Measurements from ENCODE around the gene MBNL3. TPM values are rescaled to one million over a fixed set of nuclear protein-coding genes. Genes with fewer than 3 reads are reported as not detected.

The MBNL3 gene
- total and polyA plus RNA-seq, 9 of the 15 experiments (the other 6 are each of a cell fraction or from before 2014, with no cell fraction given) = under 0.01 to 0.25 (median 0.16) TPM

DNA sequence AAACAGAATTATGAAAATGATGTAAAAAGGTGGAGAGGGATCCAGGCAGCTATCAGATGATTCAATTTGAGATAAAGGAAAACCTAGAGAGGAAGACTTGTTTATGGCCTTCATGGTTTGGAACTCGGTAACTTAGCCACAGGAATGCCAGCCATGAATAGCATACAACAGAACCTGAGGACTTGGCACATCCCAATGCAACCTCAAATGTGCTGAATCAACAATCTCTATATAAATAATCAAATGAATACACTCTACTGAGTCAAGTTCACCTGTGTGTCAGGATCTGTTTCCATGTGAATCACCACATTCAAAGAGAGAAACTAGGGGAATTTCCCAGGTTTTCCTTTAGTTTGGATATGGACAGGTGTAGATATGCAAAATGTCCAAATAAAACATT is 86.9 kb downstream of the MBNL3 start (continued):
- TF ChIP-seq C11orf30 (IDR thresholded peaks at IDR 0.05; ENCODE audit: low read depth) = peak; percentile 16; the same call in 1 of the 2 replicates
- TF ChIP-seq HOXB6 (CRISPR knock-in tag; IDR thresholded peaks at IDR 0.05; ENCODE audit: borderline replicate concordance) = no peak
- TF ChIP-seq, protein P1, sequence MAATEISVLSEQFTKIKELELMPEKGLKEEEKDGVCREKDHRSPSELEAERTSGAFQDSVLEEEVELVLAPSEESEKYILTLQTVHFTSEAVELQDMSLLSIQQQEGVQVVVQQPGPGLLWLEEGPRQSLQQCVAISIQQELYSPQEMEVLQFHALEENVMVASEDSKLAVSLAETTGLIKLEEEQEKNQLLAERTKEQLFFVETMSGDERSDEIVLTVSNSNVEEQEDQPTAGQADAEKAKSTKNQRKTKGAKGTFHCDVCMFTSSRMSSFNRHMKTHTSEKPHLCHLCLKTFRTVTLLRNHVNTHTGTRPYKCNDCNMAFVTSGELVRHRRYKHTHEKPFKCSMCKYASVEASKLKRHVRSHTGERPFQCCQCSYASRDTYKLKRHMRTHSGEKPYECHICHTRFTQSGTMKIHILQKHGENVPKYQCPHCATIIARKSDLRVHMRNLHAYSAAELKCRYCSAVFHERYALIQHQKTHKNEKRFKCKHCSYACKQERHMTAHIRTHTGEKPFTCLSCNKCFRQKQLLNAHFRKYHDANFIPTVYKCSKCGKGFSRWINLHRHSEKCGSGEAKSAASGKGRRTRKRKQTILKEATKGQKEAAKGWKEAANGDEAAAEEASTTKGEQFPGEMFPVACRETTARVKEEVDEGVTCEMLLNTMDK (IDR thresholded peaks at IDR 0.05; ENCODE audit: borderline replicate concordance, insufficient read depth, low read depth, low read length, poor library complexity, severe bottlenecking) = no peak
- TF ChIP-seq, protein P2, sequence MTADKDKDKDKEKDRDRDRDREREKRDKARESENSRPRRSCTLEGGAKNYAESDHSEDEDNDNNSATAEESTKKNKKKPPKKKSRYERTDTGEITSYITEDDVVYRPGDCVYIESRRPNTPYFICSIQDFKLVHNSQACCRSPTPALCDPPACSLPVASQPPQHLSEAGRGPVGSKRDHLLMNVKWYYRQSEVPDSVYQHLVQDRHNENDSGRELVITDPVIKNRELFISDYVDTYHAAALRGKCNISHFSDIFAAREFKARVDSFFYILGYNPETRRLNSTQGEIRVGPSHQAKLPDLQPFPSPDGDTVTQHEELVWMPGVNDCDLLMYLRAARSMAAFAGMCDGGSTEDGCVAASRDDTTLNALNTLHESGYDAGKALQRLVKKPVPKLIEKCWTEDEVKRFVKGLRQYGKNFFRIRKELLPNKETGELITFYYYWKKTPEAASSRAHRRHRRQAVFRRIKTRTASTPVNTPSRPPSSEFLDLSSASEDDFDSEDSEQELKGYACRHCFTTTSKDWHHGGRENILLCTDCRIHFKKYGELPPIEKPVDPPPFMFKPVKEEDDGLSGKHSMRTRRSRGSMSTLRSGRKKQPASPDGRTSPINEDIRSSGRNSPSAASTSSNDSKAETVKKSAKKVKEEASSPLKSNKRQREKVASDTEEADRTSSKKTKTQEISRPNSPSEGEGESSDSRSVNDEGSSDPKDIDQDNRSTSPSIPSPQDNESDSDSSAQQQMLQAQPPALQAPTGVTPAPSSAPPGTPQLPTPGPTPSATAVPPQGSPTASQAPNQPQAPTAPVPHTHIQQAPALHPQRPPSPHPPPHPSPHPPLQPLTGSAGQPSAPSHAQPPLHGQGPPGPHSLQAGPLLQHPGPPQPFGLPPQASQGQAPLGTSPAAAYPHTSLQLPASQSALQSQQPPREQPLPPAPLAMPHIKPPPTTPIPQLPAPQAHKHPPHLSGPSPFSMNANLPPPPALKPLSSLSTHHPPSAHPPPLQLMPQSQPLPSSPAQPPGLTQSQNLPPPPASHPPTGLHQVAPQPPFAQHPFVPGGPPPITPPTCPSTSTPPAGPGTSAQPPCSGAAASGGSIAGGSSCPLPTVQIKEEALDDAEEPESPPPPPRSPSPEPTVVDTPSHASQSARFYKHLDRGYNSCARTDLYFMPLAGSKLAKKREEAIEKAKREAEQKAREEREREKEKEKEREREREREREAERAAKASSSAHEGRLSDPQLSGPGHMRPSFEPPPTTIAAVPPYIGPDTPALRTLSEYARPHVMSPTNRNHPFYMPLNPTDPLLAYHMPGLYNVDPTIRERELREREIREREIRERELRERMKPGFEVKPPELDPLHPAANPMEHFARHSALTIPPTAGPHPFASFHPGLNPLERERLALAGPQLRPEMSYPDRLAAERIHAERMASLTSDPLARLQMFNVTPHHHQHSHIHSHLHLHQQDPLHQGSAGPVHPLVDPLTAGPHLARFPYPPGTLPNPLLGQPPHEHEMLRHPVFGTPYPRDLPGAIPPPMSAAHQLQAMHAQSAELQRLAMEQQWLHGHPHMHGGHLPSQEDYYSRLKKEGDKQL (CRISPR knock-in tag; IDR thresholded peaks at IDR 0.05; ENCODE audit: borderline replicate concordance) = no peak
- TF ChIP-seq MAFG (tag; conservative IDR thresholded peaks at IDR 0.05) = peak; percentile 29; the same call in 1 of the 2 replicates
- TF ChIP-seq U2AF2 (optimal IDR thresholded peaks at IDR 0.05; ENCODE audit: low read depth, low read length) = no peak
- TF ChIP-seq ZNF146 (CRISPR knock-in tag; IDR thresholded peaks at IDR 0.05; ENCODE audit: unreplicated experiment) = no peak
